AG08396 (cell line): ENCODE data around the gene ZNF85.
"Not testable (repeated sequence)": the region's sequence is repeated elsewhere in the genome, so short reads cannot be mapped to it uniquely, and the experiment has no call there.

Source experiments
- DNase-seq: peaks from one replicate; pipeline ENCODE4 v3.0.0; 2012; ENCODE audit warnings: low spot score, mixed read lengths

The ZNF85 gene

DNA sequence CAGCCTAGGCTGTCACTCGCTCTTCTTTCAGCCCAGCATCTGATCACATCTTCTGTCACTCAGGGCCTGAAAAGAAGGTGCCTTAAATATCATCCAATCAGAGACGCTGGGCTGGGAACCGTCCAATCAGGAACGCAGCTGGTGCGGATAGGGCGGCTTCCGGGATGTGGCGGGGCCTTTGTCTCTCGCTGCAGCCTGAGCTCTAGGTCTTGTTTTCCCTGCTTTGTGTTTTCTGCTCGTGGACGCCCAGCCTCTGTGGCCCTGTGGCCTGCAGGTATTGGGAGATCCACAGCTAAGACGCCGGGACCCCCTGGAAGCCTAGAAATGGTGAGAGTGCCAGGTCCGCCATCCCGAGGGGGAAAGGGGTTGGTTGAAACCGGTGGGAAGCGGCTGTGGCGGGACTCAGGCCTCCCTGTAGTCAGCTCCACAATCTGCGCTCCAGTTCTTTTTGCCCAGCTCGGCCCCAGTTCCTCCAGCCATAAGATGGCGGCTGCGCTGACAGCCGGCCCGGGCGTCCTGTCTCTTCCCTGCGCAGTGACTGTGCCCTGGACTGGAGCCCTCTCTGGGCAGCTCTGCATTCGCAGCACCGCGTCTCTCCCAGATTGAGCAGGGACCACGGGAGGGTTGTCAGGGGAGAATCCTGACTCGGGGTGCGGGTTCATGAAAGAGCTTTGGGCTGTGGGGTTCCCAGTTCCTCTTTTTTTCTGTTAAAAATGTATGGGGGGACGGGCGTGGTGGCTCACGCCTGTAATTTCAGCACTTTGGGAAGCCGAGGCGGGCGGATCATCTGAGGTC is at the start of gene ZNF85:
Gene ZNF85, plus strand, starts transcription at position 175 of the 795 bp plus-strand sequence. Its CDS starts 150 bp downstream, at position 325.
- DNase-seq: peak; percentile 87

DNA sequence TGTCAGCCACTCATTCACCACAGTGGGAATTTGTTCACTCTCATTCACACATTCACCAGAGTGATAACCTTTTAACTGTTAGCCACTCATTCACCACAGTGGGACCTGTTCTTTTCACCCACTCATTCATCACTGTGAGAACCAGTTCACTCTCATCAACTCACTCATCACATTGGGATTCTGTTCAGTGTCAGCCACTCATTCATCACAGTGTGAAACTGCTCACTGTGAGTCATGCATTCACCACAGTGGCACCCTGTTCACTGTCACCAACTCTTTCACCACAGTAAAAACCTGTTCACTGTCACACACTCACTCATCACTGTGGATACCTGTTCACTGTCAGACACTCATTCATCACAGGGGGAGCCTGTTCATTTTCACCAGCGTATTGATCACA is 43.5 kb upstream of the ZNF85 start:
- DNase-seq: no peak

DNA sequence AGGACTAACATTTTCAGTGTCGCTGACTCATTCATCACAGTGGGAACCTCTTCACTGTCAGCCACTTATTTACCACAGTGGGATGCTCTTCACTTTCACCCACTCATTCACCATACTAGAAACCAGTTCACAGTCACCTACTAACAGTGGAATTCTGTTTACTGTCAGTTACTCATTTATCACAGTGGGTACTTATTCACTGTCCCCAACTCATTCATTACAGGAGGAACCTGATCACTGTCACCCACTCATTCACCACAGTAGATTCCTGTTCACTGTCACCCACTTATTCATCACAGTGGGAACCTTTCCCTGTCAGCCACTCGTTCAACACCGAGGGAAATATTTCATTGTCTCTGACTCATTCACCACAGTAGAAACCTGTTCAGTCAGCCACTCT is 10.1 kb upstream of the ZNF85 start:
- DNase-seq: no peak

DNA sequence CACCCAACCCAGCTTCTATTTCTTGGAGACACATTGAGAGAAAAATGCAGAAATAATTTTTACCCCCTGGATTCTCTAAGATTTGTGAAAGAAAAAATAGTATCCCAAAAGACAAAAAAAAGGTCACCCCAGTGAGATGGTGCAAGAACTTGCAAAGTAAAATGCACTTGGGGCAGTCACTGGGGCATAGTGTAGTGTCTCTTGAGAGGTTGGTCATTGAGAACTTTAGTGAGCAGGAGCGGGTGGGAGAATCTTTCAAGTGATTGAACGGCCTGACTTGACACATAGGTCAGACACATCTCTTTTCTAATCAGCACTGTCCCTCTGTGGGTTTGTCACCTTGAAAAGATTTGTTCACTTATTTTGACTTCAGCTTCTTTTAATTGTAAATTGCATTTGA is 2.4 kb downstream of the ZNF85 start:
- DNase-seq: no peak

DNA sequence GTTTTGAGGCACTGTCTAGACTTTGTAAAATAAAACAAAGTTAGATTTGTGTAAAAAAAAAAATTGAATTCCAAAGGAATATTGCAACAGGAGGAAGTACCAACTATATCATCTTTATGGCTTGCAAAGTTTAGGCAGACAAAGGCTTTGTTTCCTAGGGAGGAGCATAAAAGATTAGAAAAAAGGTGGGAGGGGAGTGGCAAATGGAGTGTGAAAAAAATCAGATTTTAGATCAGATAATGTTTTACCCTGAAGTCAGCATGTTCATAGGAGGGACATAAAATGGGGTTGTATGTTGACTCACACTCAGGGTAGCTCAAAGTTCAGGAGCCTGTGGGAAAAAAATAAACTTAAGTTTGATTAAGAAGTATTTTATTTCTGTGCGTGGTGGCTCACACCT is 3.7 kb downstream of the ZNF85 start:
- DNase-seq: no peak

DNA sequence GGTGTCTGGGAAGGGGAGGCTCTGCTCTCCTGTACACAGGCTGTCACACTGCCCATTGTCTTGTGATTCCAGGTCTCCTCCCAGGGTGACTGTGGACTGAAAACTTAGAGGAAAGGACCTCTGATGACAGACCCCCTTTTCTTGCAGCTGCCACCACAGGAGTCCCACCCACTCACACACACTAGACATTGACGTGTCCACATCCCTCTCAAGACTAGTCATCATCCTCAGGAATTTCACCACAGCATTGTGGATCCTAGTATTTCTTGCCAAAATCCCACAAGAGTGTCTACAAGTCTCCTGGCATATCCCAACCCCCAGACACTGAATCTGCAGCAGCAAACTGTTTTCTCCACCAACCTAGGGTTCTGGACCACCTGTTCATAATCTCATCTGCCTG is 5.3 kb downstream of the ZNF85 start:
- DNase-seq: peak; percentile 8

DNA sequence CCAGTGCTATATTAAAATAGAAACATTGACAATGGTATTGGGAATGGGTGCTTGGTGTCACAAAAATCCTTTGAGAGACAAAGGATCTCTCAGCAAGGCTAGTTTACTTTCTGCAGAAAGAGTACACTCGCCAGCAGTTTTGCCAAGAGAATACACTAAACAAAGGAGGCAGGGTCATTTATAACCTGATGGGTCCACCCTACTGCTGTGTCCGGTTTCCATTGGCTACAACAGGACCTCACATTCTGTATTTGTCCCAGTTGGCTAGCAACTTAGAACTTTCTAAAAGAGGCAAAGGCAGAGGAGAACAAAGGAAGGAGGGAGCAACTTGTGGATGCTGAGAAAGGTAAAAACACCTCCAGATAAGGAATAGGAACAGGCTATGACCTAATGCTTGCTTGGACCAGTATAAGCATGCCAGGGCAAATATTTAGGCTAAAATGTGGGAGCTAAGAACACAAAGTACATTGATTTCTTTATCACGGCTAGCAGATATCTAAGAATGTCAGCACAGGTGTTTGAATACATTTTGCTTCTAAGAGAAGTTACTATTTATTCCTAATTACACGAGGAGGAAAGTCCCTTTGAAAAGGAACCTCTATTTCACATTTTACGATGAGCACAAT is 13.4 kb downstream of the ZNF85 start:
- not testable (repeated sequence) for DNase-seq

DNA sequence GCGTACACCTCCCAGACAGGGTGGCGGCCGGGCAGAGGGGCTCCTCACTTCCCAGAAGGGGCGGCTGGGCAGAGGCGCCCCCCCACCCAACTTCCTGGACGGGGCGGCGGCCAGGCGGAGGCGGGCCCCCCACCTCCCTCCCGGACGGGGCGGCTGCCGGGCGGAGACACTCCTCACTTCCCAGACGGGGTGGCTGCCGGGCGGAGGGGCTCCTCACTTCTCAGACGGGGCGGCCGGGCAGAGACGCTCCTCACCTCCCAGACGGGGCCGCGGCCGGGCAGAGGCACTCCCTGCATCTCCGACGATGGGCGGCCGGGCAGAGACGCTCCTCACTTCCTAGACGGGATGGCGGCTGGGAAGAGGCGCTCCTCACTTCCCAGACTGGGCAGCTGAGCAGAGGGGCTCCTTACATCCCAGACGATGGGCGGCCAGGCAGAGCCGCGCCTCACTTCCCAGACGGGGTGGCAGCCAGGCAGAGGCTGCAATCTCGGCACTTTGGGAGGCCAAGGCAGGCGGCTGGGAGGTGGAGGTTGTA is 29.6 kb downstream of the ZNF85 start:
- DNase-seq: not testable (repeated sequence)

DNA sequence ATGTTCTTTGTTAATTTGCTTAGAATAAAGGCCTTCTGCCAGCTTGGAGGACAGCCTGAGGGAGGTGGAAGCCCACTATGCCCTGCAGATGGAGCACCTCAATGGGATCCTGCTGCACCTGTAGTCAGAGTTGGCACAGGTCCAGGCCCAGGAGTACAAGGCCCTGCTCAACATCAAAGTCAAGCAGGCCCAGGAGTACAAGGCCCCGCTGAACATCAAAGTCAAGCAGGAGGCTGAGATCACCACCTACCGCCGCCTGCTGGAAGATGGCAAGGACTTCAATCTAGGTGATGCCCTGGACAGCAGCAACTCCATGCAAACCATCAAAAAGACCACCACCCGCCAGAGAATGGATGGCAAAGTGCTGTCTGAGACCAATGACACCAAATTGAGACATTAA is 41.7 kb downstream of the ZNF85 start:
- no peak for DNase-seq

DNA sequence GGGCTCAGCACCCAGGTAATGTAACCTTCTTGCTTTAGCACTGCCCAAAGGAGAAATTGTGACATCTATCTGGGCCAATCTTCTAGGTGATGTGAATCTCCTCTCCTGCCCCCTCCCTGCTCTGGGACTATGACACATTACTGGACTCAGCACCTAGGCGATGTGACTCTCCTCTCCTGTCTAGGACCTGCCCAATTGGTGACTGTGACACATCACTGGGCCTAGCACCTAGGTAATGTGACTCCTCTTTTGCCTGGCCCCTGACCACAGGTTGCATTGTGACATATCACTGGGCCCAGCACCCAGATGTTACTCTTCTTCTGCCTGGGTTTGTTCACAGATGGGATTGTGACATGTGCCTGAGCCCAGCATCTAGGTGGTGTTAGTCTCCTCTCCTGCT is 45.0 kb downstream of the ZNF85 start:
- DNase-seq: no peak

DNA sequence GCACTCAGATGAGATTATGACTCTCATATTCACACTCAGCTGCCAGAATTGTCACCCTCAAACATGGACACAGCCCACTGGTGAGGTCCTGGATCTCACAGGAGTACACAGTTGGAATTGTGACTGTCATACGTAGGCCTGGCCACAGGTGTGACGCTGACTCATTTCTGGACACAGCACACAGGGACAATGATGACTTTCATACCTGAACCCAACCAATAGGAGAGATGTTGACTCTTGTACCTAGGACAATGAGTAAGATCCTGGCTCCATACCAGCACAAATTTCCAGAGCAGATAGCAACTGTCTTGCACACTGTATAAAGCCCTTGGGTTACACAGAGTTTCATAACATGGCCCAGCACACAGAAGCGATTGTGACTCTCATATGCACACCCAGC is 46.4 kb downstream of the ZNF85 start:
- no peak for DNase-seq

DNA sequence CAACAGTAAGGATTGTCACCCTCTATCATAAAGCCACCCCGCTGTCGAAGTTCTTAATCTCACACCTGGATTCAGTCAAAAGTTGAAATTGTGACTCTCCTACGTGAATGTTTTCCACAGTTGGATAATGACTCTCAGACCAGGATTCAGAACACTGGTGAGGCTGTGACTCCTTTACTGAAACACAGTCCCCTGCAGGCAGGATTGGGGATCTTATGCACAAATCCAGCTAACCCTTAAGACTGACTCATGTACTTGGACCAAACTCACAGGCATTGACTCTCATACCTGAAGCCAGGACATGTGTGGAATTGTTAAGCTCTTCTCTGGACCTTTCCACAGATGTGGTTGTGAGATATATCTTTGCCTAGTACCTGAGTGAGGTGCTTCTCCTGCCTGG is 46.8 kb downstream of the ZNF85 start:
- DNase-seq: no peak

DNA sequence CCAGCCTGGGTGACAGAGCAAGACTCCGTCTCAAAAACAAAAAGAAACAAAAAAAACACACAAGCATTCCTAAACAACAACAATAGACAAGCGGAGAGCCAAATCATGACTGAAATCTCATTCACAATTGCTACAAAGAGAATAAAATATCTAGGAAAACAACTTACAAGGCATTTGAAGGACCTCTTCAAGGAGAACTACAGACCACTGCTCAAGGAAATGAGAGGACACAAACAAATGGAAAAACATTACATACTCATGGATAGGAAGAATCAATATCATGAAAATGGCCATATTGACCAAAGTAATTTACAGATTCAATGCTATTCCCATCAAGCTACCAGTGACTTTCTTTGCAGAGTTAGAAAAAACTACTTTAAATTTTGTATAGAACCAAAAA is 69.7 kb downstream of the ZNF85 start:
- not testable (repeated sequence) for DNase-seq

DNA sequence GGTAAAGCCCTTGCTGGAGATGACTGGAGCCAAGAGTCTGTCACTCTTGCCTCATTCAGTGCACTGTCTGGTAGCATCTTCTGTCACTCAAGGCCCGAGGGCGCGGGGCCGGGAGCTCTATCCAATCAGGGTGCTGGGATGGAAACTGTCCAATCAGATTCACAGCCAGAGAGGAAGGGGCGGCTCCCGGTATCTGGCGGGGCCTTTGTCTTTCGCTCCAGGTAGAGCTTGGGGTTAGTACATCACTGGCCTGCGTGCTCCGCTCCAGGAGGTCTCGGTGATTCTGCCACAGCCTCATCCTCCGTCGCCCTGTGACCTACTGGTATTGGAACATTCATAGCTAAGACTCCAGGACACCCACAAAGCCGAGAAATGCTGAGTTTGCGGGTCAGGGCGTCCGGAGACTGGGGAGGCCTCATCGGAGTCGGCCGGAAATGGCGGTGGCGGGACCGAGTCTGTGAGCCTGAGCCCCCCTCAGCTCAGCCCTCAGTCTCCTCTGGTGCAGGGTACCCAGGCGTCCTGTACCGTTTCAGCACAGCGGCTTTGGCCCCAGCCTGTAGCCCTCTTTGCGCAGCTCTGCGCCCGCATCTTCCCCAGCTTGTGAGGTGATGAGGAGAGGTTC is 76.8 kb downstream of the ZNF85 start:
- DNase-seq: peak; percentile 93
